ENCODE results near the gene GPC6.
A peak's percentile ranks its signal among the peaks of the same experiment; 100 is the strongest.

Gene GPC6

DNA sequence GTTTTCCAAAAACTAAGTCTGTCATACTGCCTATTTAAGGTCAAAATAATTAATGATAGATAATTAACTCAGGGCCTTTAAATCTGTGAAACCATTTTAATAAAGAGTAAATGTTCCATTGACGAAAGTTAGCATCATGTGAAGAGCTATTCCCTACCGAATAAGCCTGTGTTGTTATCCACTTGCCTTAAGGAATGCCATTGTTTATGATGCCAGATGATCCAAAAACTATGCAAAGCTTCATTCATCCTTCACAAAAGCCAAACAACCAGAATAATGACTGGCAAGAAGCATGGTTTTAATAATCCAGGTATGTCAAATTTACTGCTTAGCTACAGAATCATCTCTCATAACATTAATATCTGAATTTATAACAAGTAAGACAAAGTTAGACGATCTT, 6.5 kb upstream of the GPC6 start:
- Histone ChIP-seq H3K27ac (ENCODE audit: extremely low read depth, low read depth, low read length) (no peak overlapping the region), H3K4me1 (ENCODE audit: control insufficient read depth, insufficient read depth, low read length) (no peaks in the 10 kb centered on the region), H3K9me3 (ENCODE audit: control insufficient read depth, insufficient read depth, low read depth, low read length) (no peaks in the 10 kb centered on the region), H3K4me3 (ENCODE audit: low read depth, low read length) (no peak overlapping the region), H3K36me3 (ENCODE audit: control insufficient read depth in 2 of 2, insufficient read depth in 1 of 2, low read length in 2 of 2) (no peaks in the 10 kb centered on the region)
- POLR2A ChIA-PET = no interaction called here
- TF ChIP-seq ZNF391 (tag by site-specific recombination; IDR thresholded peaks at IDR 0.05; ENCODE audit: borderline replicate concordance, low read depth) (no peak), ZNF311 (tag by site-specific recombination; IDR thresholded peaks at IDR 0.05; ENCODE audit: borderline replicate concordance) (no peak), ZNF626 (tag by site-specific recombination; IDR thresholded peaks at IDR 0.05) (no peak), ZBTB8A (tag by site-specific recombination; IDR thresholded peaks at IDR 0.05) (0 out of 2 replicates have a peak, but pooled peaks have one; percentile 0), GLIS1 (tag by site-specific recombination; IDR thresholded peaks at IDR 0.05) (no peak), GFI1B (tag by site-specific recombination; IDR thresholded peaks at IDR 0.05) (no peak), ZNF157 (tag by site-specific recombination; IDR thresholded peaks at IDR 0.05) (no peak), ZNF473 (tag by site-specific recombination; IDR thresholded peaks at IDR 0.05) (no peak), HOXC10 (CRISPR knock-in tag; IDR thresholded peaks at IDR 0.05) (no peak), YY1 (tag by site-specific recombination; IDR thresholded peaks at IDR 0.05) (no peak), ZNF521 (tag by site-specific recombination; IDR thresholded peaks at IDR 0.05) (no peak), IKZF3 (tag by site-specific recombination; IDR thresholded peaks at IDR 0.05) (0 out of 2 replicates have a peak, but pooled peaks have one; percentile 30), ZNF76 (tag by site-specific recombination; IDR thresholded peaks at IDR 0.05; ENCODE audit: borderline replicate concordance, low read depth) (no peak), ZNF202 (tag by site-specific recombination; IDR thresholded peaks at IDR 0.05; ENCODE audit: borderline replicate concordance) (no peak), ZNF530 (tag by site-specific recombination; IDR thresholded peaks at IDR 0.05; ENCODE audit: low read depth) (no peak), BCL11B (tag by site-specific recombination; IDR thresholded peaks at IDR 0.05; ENCODE audit: low read depth) (no peak), ZSCAN30 (tag by site-specific recombination; IDR thresholded peaks at IDR 0.05) (no peak), ZNF549 (tag by site-specific recombination; IDR thresholded peaks at IDR 0.05) (no peak), FEZF1 (tag by site-specific recombination; IDR thresholded peaks at IDR 0.05) (0 out of 2 replicates have a peak, but pooled peaks have one; percentile 4), ZSCAN16 (tag by site-specific recombination; IDR thresholded peaks at IDR 0.05) (no peak), ZNF621 (tag by site-specific recombination; IDR thresholded peaks at IDR 0.05) (no peak)
- TF ChIP-seq, protein P1, sequence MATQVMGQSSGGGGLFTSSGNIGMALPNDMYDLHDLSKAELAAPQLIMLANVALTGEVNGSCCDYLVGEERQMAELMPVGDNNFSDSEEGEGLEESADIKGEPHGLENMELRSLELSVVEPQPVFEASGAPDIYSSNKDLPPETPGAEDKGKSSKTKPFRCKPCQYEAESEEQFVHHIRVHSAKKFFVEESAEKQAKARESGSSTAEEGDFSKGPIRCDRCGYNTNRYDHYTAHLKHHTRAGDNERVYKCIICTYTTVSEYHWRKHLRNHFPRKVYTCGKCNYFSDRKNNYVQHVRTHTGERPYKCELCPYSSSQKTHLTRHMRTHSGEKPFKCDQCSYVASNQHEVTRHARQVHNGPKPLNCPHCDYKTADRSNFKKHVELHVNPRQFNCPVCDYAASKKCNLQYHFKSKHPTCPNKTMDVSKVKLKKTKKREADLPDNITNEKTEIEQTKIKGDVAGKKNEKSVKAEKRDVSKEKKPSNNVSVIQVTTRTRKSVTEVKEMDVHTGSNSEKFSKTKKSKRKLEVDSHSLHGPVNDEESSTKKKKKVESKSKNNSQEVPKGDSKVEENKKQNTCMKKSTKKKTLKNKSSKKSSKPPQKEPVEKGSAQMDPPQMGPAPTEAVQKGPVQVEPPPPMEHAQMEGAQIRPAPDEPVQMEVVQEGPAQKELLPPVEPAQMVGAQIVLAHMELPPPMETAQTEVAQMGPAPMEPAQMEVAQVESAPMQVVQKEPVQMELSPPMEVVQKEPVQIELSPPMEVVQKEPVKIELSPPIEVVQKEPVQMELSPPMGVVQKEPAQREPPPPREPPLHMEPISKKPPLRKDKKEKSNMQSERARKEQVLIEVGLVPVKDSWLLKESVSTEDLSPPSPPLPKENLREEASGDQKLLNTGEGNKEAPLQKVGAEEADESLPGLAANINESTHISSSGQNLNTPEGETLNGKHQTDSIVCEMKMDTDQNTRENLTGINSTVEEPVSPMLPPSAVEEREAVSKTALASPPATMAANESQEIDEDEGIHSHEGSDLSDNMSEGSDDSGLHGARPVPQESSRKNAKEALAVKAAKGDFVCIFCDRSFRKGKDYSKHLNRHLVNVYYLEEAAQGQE (tag by site-specific recombination; IDR thresholded peaks at IDR 0.05) = no peak
- TF ChIP-seq, protein P2, sequence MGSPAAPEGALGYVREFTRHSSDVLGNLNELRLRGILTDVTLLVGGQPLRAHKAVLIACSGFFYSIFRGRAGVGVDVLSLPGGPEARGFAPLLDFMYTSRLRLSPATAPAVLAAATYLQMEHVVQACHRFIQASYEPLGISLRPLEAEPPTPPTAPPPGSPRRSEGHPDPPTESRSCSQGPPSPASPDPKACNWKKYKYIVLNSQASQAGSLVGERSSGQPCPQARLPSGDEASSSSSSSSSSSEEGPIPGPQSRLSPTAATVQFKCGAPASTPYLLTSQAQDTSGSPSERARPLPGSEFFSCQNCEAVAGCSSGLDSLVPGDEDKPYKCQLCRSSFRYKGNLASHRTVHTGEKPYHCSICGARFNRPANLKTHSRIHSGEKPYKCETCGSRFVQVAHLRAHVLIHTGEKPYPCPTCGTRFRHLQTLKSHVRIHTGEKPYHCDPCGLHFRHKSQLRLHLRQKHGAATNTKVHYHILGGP (tag by site-specific recombination; IDR thresholded peaks at IDR 0.05) = no peak
- TF ChIP-seq, protein P3, sequence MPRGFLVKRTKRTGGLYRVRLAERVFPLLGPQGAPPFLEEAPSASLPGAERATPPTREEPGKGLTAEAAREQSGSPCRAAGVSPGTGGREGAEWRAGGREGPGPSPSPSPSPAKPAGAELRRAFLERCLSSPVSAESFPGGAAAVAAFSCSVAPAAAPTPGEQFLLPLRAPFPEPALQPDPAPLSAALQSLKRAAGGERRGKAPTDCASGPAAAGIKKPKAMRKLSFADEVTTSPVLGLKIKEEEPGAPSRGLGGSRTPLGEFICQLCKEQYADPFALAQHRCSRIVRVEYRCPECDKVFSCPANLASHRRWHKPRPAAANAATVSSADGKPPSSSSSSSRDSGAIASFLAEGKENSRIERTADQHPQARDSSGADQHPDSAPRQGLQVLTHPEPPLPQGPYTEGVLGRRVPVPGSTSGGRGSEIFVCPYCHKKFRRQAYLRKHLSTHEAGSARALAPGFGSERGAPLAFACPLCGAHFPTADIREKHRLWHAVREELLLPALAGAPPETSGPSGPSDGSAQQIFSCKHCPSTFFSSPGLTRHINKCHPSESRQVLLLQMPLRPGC (tag by site-specific recombination; IDR thresholded peaks at IDR 0.05) = no peak
- TF ChIP-seq, protein P4, sequence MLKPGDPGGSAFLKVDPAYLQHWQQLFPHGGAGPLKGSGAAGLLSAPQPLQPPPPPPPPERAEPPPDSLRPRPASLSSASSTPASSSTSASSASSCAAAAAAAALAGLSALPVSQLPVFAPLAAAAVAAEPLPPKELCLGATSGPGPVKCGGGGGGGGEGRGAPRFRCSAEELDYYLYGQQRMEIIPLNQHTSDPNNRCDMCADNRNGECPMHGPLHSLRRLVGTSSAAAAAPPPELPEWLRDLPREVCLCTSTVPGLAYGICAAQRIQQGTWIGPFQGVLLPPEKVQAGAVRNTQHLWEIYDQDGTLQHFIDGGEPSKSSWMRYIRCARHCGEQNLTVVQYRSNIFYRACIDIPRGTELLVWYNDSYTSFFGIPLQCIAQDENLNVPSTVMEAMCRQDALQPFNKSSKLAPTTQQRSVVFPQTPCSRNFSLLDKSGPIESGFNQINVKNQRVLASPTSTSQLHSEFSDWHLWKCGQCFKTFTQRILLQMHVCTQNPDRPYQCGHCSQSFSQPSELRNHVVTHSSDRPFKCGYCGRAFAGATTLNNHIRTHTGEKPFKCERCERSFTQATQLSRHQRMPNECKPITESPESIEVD (tag by site-specific recombination; IDR thresholded peaks at IDR 0.05) = 0 out of 2 replicates have a peak, but pooled peaks have one; percentile 33
- TF ChIP-seq, protein P5, sequence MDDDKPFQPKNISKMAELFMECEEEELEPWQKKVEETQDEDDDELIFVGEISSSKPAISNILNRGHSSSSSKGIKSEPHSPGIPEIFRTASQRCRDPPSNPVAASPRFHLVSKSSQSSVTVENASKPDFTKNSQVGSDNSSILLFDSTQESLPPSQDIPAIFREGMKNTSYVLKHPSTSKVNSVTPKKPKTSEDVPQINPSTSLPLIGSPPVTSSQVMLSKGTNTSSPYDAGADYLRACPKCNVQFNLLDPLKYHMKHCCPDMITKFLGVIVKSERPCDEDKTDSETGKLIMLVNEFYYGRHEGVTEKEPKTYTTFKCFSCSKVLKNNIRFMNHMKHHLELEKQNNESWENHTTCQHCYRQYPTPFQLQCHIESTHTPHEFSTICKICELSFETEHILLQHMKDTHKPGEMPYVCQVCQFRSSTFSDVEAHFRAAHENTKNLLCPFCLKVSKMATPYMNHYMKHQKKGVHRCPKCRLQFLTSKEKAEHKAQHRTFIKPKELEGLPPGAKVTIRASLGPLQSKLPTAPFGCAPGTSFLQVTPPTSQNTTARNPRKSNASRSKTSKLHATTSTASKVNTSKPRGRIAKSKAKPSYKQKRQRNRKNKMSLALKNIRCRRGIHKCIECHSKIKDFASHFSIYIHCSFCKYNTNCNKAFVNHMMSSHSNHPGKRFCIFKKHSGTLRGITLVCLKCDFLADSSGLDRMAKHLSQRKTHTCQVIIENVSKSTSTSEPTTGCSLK (tag by site-specific recombination; IDR thresholded peaks at IDR 0.05) = no peak
- CTCF ChIA-PET = no interaction called here
